ENCODE data around the gene RET. TPM values are rescaled to one million over a fixed set of nuclear protein-coding genes. Genes with fewer than 3 reads are reported as not detected.
"Not testable (repeated sequence)": the region's sequence is repeated elsewhere in the genome, so short reads cannot be mapped to it uniquely, and the experiment has no call there.

The RET gene
- total RNA-seq, 1 donor from 2014 or later, result 8.4 TPM

GRCh38 chr10:43141421-43141820 is 64.6 kb downstream of the RET start:
- no peak for ATAC-seq
- DNase-seq, result no peak
- intact Hi-C loops (cut with micrococcal nuclease), result no loop called here

- intact Hi-C loops (cut with micrococcal nuclease), result no loop called here
- ATAC-seq, result no peak
- no peak for DNase-seq
These were observed 68.4 kb downstream of the RET start for GRCh38 chr10:43145311-43145710.

- ATAC-seq; intact Hi-C loops (cut with micrococcal nuclease); DNase-seq: not testable (repeated sequence)
These were observed 69.1 kb downstream of the RET start for GRCh38 chr10:43145936-43146335.

- ATAC-seq (peak; percentile 28), DNase-seq (no peak)
- intact Hi-C loops (cut with micrococcal nuclease), result no loop called here
These were observed 74.5 kb downstream of the RET start for GRCh38 chr10:43151371-43151770.

GRCh38 chr10:43153901-43154300 is 77.0 kb downstream of the RET start:
- DNase-seq (no peak), ATAC-seq (no peak)
- intact Hi-C loops (cut with micrococcal nuclease), result no loop called here

- DNase-seq (no peak), ATAC-seq (no peak)
- intact Hi-C loops (cut with micrococcal nuclease), result no loop called here
These were observed 78.4 kb downstream of the RET start for GRCh38 chr10:43155221-43155620.

- DNase-seq (no peak), ATAC-seq (no peak)
- intact Hi-C loops (cut with micrococcal nuclease), result no loop called here
These were observed 78.9 kb downstream of the RET start for GRCh38 chr10:43155741-43156140.

- intact Hi-C loops (cut with micrococcal nuclease), result no loop called here
- DNase-seq (no peak), ATAC-seq (no peak)
These were observed 79.9 kb downstream of the RET start for GRCh38 chr10:43156590-43157341.

GRCh38 chr10:43158636-43159035 is 81.8 kb downstream of the RET start:
- intact Hi-C loops (cut with micrococcal nuclease), result no loop called here
- no peak for DNase-seq
- no peak for ATAC-seq

- no peak for ATAC-seq
These were observed 83.4 kb downstream of the RET start for GRCh38 chr10:43160046-43160920.

GRCh38 chr10:43160921-43161255 is 84.0 kb downstream of the RET start:
- no peak for ATAC-seq
- intact Hi-C loops (cut with micrococcal nuclease), result no loop called here
- no peak for DNase-seq

More at GRCh38 chr10:43160046-43160920, 83.4 kb downstream of the RET start:
- DNase-seq, result no peak
- intact Hi-C loops (cut with micrococcal nuclease), result no loop called here

GRCh38 chr10:43162604-43163003 is 85.7 kb downstream of the RET start:
- intact Hi-C loops (cut with micrococcal nuclease), result no loop called here
- DNase-seq (no peak), ATAC-seq (no peak)

- no peak for DNase-seq
- ATAC-seq, result no peak
- intact Hi-C loops (cut with micrococcal nuclease), result no loop called here
These were observed 89.5 kb downstream of the RET start for GRCh38 chr10:43166207-43166879.

- DNase-seq (no peak), ATAC-seq (no peak)
- intact Hi-C loops (cut with micrococcal nuclease), result no loop called here
These were observed 90.1 kb downstream of the RET start for GRCh38 chr10:43166880-43167497.

- ATAC-seq, result no peak
- intact Hi-C loops (cut with micrococcal nuclease), result no loop called here
- DNase-seq, result no peak
These were observed 90.6 kb downstream of the RET start for GRCh38 chr10:43167498-43167889.

GRCh38 chr10:43170491-43170890 is 93.6 kb downstream of the RET start:
- intact Hi-C loops (cut with micrococcal nuclease), result no loop called here
- ATAC-seq (no peak), DNase-seq (no peak)

- intact Hi-C loops (cut with micrococcal nuclease), result no loop called here
These were observed 95.8 kb downstream of the RET start for GRCh38 chr10:43172645-43173044.

GRCh38 chr10:43173120-43173519 is 96.3 kb downstream of the RET start:
- DNase-seq (no peak), ATAC-seq (no peak)
- intact Hi-C loops (cut with micrococcal nuclease), result no loop called here

More at GRCh38 chr10:43172645-43173044, 95.8 kb downstream of the RET start:
- no peak for ATAC-seq
- DNase-seq, result no peak

- peak; percentile 80 for ATAC-seq
- intact Hi-C loops (cut with micrococcal nuclease), result no loop called here
- DNase-seq, result no peak
These were observed 98.1 kb downstream of the RET start for GRCh38 chr10:43174969-43175368.

GRCh38 chr10:43176271-43176670 is 99.4 kb downstream of the RET start:
- intact Hi-C loops (cut with micrococcal nuclease), result no loop called here
- no peak for DNase-seq
- no peak for ATAC-seq

Measured in left ventricle myocardium superior (tissue), 1 donor.